Measurements from ENCODE around the gene SLC36A1.

SLC36A1 gene

DNA sequence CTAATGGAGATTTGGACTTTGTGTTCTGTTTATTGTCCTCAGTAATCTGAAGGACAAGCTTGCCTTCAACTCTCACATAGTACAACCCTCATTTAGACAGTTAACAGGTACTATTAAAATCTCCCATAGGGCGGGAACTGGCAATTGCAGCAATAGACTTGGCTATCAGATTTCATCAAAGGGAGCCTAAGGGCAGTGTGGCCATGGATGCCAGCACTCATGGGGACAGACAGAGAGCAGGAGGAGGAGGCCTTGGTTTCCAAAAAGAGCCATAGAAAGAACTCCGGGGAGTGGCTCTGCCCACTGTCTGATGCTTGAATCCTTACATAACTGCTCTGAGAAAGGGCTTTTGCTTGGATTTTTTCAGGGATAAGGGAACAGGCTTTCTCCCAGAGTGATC lies 6.8 kb downstream of the SLC36A1 start:
- DNase-seq = no peak

DNA sequence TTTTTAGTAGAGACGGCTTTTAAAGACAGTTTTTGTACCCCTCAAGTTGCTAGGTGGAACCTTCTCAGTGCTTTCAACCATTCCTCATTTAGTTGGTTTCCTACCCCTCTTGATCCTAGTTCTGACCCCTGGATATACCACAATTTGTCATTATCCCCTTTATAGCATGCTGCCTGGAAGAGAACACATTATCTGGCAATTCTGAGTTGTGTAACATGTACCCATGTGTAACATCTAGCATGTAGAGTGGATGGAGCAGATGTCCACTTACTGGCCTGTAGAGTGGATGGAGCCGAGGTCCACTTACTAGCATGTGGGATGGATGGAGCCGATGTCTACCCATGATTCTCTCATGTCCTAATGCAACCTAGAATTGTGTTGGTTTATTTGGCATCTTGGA lies 7.5 kb downstream of the SLC36A1 start:
- no peak for DNase-seq

DNA sequence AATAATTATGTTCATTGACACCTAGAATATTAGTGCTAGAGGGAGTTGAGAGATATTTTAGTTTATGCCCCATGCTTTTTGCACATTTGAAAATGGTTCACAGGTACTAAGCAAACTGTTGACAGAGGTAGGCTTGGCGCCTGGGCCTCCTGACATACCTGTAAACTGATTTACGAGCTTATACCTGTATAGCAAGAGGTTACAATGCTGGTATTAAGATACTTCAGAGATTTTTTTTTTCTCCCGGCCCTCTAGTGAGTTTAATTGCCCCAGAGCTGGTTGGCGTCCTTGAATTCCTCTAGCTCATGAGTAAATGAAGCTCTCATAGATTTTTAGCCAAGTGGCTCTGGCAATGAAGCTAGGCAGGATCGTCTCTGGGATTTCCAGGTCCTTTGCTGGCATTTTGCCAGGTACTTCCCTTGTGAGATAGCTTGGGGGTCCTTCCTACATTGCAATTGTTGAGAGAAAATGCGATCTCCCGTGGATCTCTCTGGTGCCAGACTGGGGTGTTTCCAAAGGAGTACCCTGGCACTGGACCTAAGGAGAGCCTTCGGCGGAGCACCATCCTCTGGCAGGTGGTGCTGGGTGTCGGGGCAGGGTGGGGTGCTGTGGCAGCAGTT lies 9.0 kb downstream of the SLC36A1 start:
- DNase-seq = no peak

DNA sequence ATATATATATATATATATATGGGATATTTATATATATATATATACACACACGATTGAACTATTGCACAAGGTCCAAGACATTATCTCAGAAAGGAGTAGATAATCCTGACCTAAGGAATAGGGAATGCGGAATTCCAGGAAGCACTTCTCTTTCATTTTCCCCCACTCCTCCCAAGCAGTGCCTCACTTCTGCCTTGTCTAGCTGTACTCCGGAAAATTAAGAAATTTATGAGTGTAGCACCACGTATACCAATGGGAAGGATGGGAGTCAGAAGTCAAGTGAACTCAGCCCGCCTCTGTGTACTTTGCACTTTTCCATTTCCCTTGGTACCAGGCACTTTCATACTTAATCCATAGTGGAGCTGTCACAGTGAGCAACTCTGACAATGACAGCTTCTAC lies 10.9 kb downstream of the SLC36A1 start:
- no peak for DNase-seq

DNA sequence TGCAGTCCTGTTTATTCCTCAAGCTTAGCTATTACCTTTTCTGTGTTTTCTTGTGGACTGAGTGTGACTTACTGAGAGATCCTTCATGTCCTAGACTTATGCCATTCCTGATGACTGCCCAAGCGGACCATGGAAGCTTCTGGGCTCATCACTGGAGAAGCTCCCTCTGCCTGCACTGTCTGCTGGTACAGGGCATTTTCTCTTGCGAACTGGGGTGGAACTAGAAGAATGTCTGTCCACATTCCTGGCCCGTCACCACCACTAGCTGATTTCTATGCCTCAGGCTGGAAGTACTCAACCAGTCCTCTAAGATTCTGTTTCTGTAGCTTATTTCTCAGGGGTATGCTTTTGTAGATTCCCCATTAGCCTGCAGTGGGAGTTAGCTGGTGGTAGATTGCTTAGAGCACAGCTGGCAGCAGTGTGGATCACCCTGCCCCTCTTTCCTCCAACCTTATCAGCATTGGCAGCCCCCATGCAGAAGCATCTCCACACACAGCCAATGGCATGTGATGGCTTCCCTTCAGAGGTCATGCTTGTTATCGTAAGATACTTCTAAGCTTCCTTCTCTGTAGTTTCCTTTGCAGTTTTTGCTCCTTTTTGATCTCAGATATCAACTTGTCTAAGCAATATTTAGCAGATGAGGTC lies 12.4 kb downstream of the SLC36A1 start:
- DNase-seq = no peak

DNA sequence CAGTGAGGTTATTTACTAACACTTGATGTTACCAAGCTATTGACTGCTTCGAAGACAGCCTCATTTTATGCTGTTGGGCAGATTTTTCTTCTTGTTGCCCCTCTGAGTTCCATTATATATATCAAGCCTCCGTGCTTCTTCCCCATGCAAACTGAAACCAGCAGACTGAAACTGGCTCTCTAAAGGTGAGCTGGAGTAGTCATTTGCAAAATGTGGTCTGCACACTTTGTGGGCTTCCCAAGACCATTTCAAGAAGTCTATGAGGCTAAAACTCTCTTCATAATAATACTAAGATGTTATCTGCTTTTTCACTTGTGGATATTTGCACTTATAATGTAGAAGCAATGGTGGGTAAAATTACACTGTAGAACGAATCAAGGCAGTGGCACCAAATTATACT lies 13.9 kb downstream of the SLC36A1 start:
- DNase-seq = no peak

DNA sequence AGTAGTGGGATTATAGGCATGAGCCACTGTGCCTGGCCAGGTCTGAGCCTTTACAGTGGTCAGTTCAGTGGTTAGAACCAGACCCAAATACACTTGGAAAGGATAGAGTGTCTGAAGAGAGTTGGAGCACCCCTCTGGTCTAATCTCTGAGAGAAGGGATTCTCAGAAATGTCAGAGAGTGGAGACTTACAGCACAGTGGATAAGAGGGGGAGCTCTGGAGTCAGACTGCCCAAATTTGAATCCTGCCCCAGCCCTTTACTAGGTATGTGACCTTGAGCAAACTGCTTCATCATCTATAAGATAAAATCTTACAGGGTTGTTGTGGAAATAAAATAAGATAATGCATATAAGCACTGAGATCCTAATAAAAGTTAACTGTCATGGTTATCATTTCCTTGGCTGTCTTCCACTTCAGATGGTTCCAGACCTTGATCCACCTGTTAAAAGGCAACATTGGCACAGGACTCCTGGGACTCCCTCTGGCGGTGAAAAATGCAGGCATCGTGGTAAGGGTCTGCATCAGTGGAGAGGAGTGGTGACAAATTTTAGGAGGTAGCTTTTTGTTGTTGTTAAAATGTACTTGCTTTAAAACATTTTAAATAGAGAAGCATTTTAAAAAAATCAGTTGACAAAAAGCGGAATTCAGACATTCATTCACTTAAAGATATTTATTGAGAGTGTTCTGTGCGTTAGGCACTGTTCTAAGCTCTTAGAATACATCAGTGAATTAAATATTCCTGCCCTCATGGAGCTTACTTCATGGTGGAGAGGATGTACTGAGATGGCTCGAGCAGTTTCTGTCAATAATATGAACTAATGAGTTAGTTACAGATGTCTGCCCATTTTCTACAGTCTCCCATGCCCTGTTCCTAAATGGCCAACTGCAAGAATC lies 16.0 kb downstream of the SLC36A1 start:
- DNase-seq = no peak

DNA sequence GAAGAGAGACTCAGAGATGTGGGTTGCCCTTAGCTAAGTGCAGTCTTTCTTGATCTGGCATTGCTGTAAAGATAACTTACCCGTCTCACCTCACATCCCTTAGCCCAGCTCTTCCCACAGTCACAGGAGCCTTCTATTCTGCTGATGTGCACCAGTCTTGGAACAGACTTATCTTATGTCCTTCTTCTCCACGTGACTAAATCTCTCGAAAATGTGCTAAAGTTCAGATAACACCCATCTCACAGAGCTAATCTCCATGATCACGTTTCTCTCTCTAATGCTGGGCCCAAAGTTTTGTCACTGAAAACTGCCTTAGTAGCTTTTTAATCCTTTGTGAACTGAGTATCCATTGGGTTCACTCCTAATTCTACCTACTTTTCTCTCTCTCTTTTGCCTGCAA lies 16.7 kb downstream of the SLC36A1 start:
- DNase-seq = no peak

DNA sequence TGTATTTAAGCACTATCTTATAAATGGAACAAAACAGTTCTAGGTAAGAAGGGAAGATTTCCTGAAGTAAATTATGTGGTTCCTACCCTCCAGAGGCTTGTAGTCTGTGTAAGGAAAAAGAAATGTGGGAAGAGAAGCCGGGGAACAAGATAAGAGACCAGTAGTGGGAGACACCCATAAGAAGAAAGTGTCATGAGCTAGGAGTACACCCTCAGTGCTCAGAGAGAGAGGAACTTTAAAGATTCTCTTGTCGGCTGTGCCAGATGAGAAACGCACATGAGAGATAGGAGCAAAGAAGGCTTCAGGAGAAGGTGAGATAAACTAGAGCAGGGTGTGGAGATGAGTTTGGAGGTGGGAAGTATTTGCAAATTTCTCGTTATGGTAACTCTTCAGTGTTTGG lies 18.1 kb downstream of the SLC36A1 start:
- no peak for DNase-seq

DNA sequence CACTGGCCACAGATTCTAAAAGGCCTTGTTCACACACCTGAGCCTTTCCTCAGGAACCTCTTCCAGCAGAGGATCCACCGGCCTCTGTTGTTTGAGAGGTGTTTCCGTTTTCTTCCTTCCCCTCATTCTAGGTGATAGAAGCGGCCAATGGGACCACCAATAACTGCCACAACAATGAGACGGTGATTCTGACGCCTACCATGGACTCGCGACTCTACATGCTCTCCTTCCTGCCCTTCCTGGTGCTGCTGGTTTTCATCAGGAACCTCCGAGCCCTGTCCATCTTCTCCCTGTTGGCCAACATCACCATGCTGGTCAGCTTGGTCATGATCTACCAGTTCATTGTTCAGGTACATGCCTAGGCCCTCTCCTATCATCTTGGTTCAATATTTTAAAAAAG lies 20.2 kb downstream of the SLC36A1 start:
- no peak for DNase-seq

DNA sequence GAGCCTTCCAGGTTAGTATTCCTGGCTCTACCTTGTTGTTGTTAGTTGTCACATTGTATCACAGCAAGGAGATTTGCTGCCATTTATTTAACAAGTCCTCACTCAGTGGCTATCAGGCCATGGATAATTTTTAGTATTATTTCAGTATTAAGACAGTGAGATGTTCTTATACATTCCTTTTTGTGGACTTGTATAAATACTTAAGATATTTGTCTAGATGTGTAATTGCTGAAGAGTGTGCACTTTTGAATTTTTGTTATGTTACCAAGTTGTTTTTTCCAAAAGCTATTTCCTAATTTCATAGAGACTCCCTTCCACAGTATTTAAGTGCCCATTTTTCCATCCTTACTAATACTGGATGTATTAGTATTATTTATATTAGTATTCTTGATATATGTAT lies 22.0 kb downstream of the SLC36A1 start:
- no peak for DNase-seq

DNA sequence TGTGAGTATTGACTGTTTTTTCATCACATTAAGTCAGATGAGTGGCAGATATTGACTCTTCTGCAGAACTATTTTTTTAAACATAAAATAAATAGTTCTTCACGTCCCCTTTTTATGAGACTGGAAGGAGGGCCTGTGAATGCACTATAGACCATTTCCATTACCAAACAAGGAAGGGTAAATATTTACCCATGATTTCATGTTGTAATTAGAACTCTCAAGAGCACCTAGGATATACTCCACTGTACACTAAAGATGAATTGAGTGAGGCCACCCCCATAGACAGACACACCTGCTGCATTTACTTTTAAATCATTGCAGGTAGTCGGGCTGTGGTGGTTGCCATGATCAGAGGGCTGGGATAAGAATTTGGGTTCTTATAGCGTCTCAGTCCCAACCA lies 22.6 kb downstream of the SLC36A1 start:
- no peak for DNase-seq

DNA sequence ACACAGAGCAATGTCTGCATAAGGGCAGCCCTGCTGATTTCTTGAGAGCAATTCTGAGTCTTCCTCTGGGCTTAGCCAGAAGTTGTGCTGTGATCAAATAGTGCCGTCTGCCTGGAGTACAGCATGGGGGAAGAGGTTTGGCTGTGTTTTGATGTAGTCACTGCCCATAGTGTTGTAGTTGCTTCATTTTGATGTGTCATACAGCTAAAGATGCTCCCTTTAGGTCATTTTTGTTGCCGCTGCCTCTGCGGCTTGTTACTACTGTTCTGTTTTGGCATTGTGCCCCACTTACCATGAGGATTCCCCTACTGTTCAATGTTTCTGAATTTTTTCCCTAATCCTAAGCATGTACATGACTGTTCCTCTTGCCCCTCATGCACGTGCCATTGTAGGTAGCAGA lies 23.0 kb downstream of the SLC36A1 start:
- no peak for DNase-seq

DNA sequence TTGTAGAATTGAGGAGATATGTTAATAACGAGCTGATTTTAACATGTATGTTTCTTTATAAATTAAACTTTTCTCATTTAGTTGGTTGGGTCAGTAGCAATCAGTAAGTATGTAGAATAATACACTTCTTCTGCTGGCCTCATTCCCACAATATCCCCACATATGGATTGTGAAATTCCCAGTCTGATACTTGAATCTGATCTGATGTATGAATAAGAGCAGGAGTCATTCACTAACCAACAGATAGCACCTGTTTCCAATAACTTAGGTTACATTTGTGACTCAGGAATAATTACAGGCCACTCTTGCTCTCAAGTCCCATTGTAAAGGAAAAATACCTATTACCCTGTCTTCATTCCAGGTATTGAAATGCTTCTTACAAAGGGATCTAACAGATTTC lies 23.9 kb downstream of the SLC36A1 start:
- DNase-seq = no peak

DNA sequence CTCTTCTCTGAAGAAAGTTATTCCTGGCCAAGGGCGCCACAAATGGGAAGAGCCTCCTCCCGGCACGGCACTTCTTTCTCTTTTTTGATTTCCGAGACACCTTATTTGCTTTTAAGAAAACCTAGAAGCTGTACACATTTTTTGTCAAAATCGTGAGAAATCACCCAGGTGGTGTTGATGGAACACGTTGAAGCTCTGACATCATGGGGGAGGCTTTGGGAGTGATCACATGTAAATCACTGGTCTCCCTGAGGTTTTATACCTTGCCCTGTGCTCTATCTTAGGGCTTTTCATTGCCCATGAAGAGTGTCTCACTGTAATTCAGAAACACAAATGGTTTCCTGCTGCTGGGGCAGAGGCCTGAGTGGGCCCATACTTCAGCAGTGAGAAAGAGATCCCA lies 27.4 kb downstream of the SLC36A1 start:
- DNase-seq = no peak

DNA sequence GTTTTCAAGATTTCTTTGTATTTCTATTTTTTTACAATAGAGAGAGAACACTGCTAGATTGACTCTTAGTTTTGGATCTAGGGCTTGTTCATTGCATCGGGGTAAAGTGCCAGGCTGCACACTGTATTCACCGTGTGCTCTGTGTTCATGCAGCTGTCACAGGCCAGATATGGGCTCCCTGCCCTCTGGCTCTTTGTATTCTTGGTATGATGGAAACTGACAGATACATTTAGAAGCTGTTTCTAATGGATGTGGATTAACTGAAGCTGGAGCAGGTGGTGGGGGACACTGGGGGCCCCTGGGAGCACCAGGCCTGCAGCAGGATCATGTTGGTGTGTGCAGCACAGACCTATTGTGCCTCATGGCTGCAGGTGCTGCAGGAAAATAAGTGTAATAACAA lies 28.0 kb downstream of the SLC36A1 start:
- DNase-seq = no peak

DNA sequence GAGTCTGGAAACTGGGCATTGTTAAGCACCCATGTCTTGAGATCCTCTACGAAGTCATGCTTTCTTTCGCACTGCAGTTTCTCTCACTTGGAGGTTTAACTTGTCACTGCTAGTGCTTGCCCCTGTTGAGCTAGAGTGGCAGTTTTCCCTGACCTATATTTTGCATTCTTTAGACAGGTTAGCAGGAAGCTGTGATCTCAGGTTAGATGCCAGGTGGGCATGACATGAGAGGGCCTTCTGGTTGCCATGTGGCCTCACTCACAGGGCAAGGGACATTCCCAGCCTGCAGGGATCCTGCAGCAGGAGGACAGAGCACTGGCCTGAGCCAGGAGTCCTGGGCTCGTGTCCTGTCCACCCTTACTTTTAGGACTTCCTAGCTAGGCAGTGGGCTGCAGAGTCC lies 28.6 kb downstream of the SLC36A1 start:
- DNase-seq = no peak

DNA sequence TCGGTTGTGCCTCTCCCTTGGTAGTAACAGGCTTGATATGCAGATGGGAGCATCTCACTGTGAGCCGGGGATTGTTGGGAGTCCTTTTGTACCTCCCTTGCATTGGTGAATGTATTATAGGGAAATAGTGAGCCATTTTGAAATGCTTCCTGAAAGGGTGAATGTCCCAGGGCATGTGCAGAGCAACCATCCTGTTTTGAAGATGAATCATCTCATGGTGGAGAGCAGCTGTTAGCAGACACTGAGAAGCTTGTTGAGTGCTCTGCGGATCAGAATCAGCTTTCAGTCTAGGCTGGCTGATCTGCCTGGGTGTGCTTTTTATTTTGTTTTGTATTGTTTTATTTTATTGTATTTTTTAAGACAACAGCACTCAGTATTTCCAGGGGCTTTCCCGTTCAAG lies 29.7 kb downstream of the SLC36A1 start:
- no peak for DNase-seq

DNA sequence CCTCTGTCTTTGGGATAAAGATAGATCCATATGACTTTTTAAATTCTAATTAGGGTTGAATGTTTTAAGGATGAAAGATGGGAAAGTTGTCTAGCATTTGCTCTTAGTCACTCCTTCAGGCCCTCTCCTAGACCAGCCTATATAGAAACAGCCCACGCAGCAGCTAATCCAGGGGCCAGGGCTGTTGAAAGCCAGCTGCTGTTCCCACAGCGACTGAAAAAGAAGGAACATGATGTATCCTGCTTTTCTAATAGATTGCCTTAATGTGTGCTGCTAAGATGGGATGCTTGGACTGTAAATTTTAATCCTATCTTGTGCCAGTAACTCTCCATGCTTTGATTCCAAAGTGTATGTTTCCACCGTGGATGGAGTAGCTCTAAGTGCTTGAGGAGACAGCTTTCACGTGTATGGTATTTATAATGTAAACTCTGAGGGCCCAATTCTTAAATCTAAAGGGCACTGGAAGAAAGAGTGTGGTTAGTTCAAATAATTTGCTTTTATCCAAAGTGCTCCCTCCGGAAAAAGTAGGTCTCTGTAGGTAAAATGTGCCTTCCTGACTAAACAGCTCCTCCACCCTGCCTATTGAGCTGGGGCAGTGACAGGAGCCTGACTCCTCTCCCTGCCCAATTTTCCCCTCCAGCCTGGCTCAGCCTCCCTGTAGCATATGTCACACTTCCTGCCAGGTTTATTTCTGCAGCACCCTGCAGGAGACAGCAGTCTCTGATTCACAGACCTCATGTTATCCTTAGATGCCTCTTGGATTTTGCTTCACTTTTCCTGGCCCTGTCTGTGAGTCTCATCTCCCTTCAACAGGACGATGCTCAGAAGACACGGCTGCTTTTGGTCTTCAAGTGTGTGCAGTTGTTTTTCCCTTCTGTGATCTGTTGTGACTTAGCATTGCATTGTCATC lies 33.2 kb downstream of the SLC36A1 start:
- no peak for DNase-seq

DNA sequence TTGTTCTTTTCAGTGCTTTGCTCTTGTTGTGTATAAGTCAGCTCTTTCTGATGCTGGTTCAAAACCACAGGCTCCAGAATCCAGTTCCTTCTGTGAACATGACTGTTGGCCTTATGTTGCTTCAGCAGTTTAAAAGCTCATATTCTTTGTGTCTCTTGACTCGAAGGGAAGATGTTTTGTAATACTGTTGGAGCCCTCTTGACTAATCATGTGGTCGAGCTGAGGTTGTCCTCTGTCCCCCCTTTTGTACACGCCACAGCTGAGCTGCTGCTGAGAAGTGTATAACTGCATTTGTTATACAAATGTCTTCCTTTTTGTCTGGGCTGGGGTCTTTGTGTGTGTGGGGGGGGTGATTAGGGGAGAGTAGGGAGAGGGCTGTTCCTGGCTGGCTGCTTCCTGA lies 35.8 kb downstream of the SLC36A1 start:
- peak; percentile 22 for DNase-seq

DNA sequence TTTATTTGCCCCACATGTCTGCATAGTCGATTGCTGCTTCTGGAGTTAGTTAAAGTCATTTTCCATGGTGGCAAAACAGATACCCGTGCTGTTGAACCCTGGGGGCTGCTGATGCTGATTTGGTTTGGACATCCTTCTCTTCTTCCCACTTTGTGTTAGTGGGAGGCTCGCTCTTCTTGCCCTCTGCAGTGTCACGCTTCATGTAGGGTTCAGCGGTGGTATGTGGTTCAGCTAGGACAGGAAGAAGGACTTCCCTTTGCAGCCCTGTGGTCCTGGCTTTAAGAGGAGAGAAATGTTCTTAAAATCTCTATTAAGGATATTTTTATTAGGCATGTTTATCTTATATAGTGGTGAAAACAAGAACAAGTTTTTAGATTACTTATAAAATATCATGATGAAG lies 36.2 kb downstream of the SLC36A1 start:
- no peak for DNase-seq

DNA sequence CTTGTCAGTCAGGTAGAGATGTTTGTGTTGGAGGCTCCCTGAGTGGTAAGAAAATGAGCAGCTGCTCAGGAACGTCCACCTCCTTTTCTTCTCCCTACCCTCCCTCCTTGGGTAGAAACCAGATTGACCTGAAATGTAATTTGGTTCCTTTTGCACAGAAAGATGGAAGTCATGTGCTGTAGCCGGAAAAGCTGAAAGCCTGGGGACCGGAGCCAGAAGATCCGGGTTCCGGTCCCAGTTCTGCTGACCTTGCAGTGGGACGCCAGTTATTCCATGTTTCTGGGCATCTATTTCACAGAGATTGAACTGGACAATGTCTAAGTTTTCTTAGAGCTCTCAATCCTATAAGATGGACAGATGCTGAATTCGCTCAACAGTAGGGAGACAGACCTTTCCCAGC lies 40.1 kb downstream of the SLC36A1 start:
- DNase-seq = no peak

DNA sequence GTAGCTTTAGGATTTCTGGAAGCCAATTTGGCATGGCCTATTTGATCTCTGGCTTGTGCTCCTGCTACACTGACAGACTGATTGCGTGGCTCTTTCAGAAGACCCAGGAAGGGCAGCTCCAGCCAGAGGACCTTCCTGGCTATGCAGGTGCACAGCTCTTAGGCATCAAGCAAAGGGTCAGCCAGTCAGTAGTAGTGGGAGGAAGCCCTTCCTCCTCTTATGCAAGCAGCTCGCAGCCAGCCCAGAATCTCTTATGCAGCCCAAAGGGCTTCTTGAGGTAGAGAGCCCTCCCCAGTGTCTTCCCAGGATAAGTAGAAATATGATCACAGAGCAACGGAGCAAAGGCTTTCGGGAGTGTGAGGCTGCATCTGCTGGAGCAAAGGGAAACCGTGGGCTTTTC lies 43.2 kb downstream of the SLC36A1 start:
- no peak for DNase-seq
